GM13977 (cell line): ENCODE results near the gene PUDP.

Experiments used
- DNase-seq: peaks from one replicate; pipeline ENCODE4 v3.0.0; 2012; ENCODE audit warnings: low spot score
- CTCF ChIP-seq: IDR thresholded peaks from 2 replicates; pipeline ENCODE4 v1.5.1; 2012; ENCODE audit warnings: mild to moderate bottlenecking, control low read depth; ENCODE audit not compliant: insufficient read depth; ENCODE audit errors: extremely low read depth, missing control alignments
- in situ Hi-C: fragments of 300-500 bp; cut with MboI; formaldehyde crosslinking; loops from one replicate; pipeline ENCODE4 v1.12.0; 2022; ENCODE audit warnings: low sequenced_read_pairs, low pct_unique_long_range_greater_than_20kb, mixed read lengths, inconsistent platforms; ENCODE audit not compliant: unreplicated experiment

Gene PUDP

GRCh38 chrX:7091923-7092322 lies 56.0 kb downstream of the PUDP start:
- no peak for TF ChIP-seq CTCF
- no peak for DNase-seq
- in situ Hi-C loops = loop anchor here (25.0 kb wide), 2 partner anchors 355 to 1080 kb away; no protein-coding TSS in a partner anchor

- in situ Hi-C loops = loop anchor here (25.0 kb wide), 2 partner anchors 353 to 1078 kb away; no protein-coding TSS in a partner anchor
- TF ChIP-seq CTCF = no peak
- DNase-seq = no peak
Observed at GRCh38 chrX:7090641-7091040, 57.3 kb downstream of the PUDP start.

GRCh38 chrX:7088968-7089615 lies 58.9 kb downstream of the PUDP start:
- TF ChIP-seq CTCF = peak; percentile 65
- in situ Hi-C loops = loop anchor here (25.0 kb wide), 2 partner anchors 352 to 1077 kb away; no protein-coding TSS in a partner anchor
- peak; percentile 28 for DNase-seq

- no peak for TF ChIP-seq CTCF
- DNase-seq = no peak
- in situ Hi-C loops = loop anchor here (25.0 kb wide), 2 partner anchors 349 to 1074 kb away; no protein-coding TSS in a partner anchor
Observed at GRCh38 chrX:7086384-7086783, 61.6 kb downstream of the PUDP start.

GRCh38 chrX:7085879-7086278 lies 62.1 kb downstream of the PUDP start:
- DNase-seq = no peak
- in situ Hi-C loops = loop anchor here (25.0 kb wide), 2 partner anchors 349 to 1074 kb away; no protein-coding TSS in a partner anchor
- TF ChIP-seq CTCF = no peak

- in situ Hi-C loops = loop anchor here (25.0 kb wide), 2 partner anchors 348 to 1073 kb away; no protein-coding TSS in a partner anchor
- no peak for TF ChIP-seq CTCF
- DNase-seq = no peak
Observed at GRCh38 chrX:7084841-7085240, 63.1 kb downstream of the PUDP start.
